GM23338 (cell line): ENCODE data around the gene ESR2. TPM values are rescaled to one million over a fixed set of nuclear protein-coding genes. Genes with fewer than 3 reads are reported as not detected.

ENCODE experiments used
- ATAC-seq: fragments of 200-7000 bp; cut with Tn5 transposase; 3 replicates; pipeline ENCODE4 v1.9.1; 2020
- DNase-seq: peaks from one replicate; pipeline ENCODE4 v3.0.0-alpha.2; 2015; ENCODE audit warnings: low spot score
- H2AFZ ChIP-seq: fragments of 200-600 bp; sonication (generic); 2 replicates; pipeline ENCODE4 v1.8.0; 2016; ENCODE audit warnings: antibody characterized with exemption, mild to moderate bottlenecking, moderate library complexity
- H3F3A ChIP-seq: fragments of 200-600 bp; sonication (generic); replicated peaks from 2 replicates; pipeline ENCODE4 v1.8.0; 2017; ENCODE audit warnings: antibody characterized with exemption, mixed run types, low read depth
- H3K27ac ChIP-seq: fragments of 200-600 bp; sonication (generic); 2 replicates; pipeline ENCODE4 v1.6.1; 2016; ENCODE audit warnings: low read depth
- H3K27me3 ChIP-seq: fragments of 200-600 bp; sonication (generic); 2 replicates; pipeline ENCODE4 v1.8.0; 2016; ENCODE audit warnings: mild to moderate bottlenecking, mixed run types, moderate library complexity; ENCODE audit not compliant: insufficient read depth
- H3K36me3 ChIP-seq: fragments of 200-600 bp; sonication (generic); 2 replicates; pipeline ENCODE4 v1.8.0; 2016; ENCODE audit warnings: mild to moderate bottlenecking; ENCODE audit not compliant: insufficient read depth
- H3K4me1 ChIP-seq: fragments of 200-600 bp; sonication (generic); 2 replicates; pipeline ENCODE4 v1.8.0; 2016; ENCODE audit warnings: mild to moderate bottlenecking, moderate library complexity; ENCODE audit not compliant: insufficient read depth
- H3K4me2 ChIP-seq: fragments of 200-600 bp; sonication (generic); 2 replicates; pipeline ENCODE4 v1.7.1; 2017; ENCODE audit warnings: mixed run types
- H3K4me3 ChIP-seq: fragments of 200-600 bp; sonication (generic); 2 replicates; pipeline ENCODE4 v1.6.1; 2016; ENCODE audit warnings: mixed run types
- H3K79me2 ChIP-seq: fragments of 200-600 bp; sonication (generic); replicated peaks from 2 replicates; pipeline ENCODE4 v1.8.0; 2017; ENCODE audit warnings: mild to moderate bottlenecking; ENCODE audit not compliant: insufficient read depth
- H3K9me2 ChIP-seq: fragments of 200-600 bp; sonication (generic); 2 replicates; pipeline ENCODE4 v1.8.0; 2017; ENCODE audit not compliant: insufficient read depth
- H4K20me1 ChIP-seq: fragments of 200-600 bp; sonication (generic); replicated peaks from 2 replicates; pipeline ENCODE4 v1.8.0; 2017; ENCODE audit warnings: mild to moderate bottlenecking; ENCODE audit not compliant: insufficient read depth
- H3K27ac Mint-ChIP-seq: 2 replicates; pipeline ENCODE4 v1.8.0; 2020; ENCODE audit warnings: inconsistent platforms, mild to moderate bottlenecking, moderate library complexity, mixed read lengths
- H3K27me3 Mint-ChIP-seq: 3 replicates; pipeline ENCODE4 v1.8.0; 2022; ENCODE audit warnings: low read depth, mild to moderate bottlenecking, moderate library complexity, mixed read lengths, inconsistent platforms; ENCODE audit not compliant: insufficient read depth, poor library complexity
- H3K36me3 Mint-ChIP-seq: 3 replicates; pipeline ENCODE4 v1.8.0; 2021; ENCODE audit warnings: low read depth, mild to moderate bottlenecking, inconsistent platforms, moderate library complexity, mixed read lengths
- H3K4me1 Mint-ChIP-seq: 3 replicates; pipeline ENCODE4 v1.8.0; 2020; ENCODE audit warnings: mild to moderate bottlenecking, inconsistent platforms, mixed read lengths
- H3K4me3 Mint-ChIP-seq: 3 replicates; pipeline ENCODE4 v1.8.0; 2021; ENCODE audit warnings: moderate library complexity, mild to moderate bottlenecking, inconsistent platforms, mixed read lengths
- H3K9me3 Mint-ChIP-seq: 3 replicates; pipeline ENCODE4 v1.8.0; 2020; ENCODE audit warnings: moderate library complexity, mild to moderate bottlenecking, inconsistent platforms, mixed read lengths
- CREB1 ChIP-seq: fragments of 250-450 bp; sonication (Bioruptor Pico); IDR thresholded peaks from 2 replicates; pipeline ENCODE4 v1.5.0; 2020; ENCODE audit warnings: low read depth, mild to moderate bottlenecking, moderate library complexity
- EZH2 ChIP-seq: fragments of 200-600 bp; sonication (generic); IDR thresholded peaks from one replicate; pipeline ENCODE4 v1.8.0; 2017; ENCODE audit warnings: antibody characterized with exemption, mild to moderate bottlenecking, low read depth; ENCODE audit not compliant: unreplicated experiment
- JUNB ChIP-seq: IDR thresholded peaks from one replicate; pipeline ENCODE4 v1.6.1; 2016; ENCODE audit warnings: antibody characterized with exemption; ENCODE audit not compliant: unreplicated experiment
- NANOG ChIP-seq: IDR thresholded peaks from 2 replicates; pipeline ENCODE4 v1.6.1; 2016; ENCODE audit warnings: antibody characterized with exemption, borderline replicate concordance
- POLR2AphosphoS5 ChIP-seq: IDR thresholded peaks from 2 replicates; pipeline ENCODE4 v1.6.1; 2016; ENCODE audit warnings: antibody characterized with exemption, low read depth
- ZNF114 ChIP-seq: fragments of 250-450 bp; sonication (Bioruptor Pico); IDR thresholded peaks from 2 replicates; pipeline ENCODE4 v1.5.0; 2020; ENCODE audit warnings: mild to moderate bottlenecking, moderate library complexity
- ZNF331 ChIP-seq: fragments of 250-450 bp; sonication (Bioruptor Pico); IDR thresholded peaks from 2 replicates; pipeline ENCODE4 v1.5.0; 2020; ENCODE audit warnings: low read depth, mild to moderate bottlenecking, moderate library complexity
- polyA plus RNA-seq: library from polyadenylated mRNA; unstranded; fragments of >200 nt; fragmentation: Nextera tagmentation; extraction: Ambion mirVana; gene quantifications from 2 replicates; pipeline ENCODE4 v1.2.1, GENCODE V29; 2016
- total RNA-seq: library from RNA; depleted of rRNA; stranded (reverse); fragments of >200 nt; shearing (Covaris generic); gene quantifications from 2 replicates; pipeline ENCODE4 v1.2.3, GENCODE V29; 2014
- TF ChIP-seq, protein P1 (sequence below), 2 experiments: fragments of 200-600 bp in 1 of 2; sonication (generic) in 1 of 2; conservative IDR thresholded peaks; 2 replicates each; pipeline versions ENCODE4 v1.5.1 to v1.6.1; 2016 to 2017; ENCODE audit warnings: antibody characterized with exemption in 2 of 2, low read depth in 2 of 2, mild to moderate bottlenecking in 2 of 2, moderate library complexity in 1 of 2
- TF ChIP-seq, protein P2 (sequence below): IDR thresholded peaks from one replicate; pipeline ENCODE4 v1.6.1; 2018; ENCODE audit warnings: antibody characterized with exemption; ENCODE audit not compliant: unreplicated experiment

The ESR2 gene
- total and polyA plus RNA-seq, 2 experiments from 2014 or later: 0.58 to 0.59 TPM

- no peak for TF ChIP-seq NANOG
- TF ChIP-seq, protein P1, sequence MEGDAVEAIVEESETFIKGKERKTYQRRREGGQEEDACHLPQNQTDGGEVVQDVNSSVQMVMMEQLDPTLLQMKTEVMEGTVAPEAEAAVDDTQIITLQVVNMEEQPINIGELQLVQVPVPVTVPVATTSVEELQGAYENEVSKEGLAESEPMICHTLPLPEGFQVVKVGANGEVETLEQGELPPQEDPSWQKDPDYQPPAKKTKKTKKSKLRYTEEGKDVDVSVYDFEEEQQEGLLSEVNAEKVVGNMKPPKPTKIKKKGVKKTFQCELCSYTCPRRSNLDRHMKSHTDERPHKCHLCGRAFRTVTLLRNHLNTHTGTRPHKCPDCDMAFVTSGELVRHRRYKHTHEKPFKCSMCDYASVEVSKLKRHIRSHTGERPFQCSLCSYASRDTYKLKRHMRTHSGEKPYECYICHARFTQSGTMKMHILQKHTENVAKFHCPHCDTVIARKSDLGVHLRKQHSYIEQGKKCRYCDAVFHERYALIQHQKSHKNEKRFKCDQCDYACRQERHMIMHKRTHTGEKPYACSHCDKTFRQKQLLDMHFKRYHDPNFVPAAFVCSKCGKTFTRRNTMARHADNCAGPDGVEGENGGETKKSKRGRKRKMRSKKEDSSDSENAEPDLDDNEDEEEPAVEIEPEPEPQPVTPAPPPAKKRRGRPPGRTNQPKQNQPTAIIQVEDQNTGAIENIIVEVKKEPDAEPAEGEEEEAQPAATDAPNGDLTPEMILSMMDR (conservative IDR thresholded peaks at IDR 0.05; ENCODE audit: low read depth in 2 of 2): no peak
- TF ChIP-seq JUNB: no peak
- no peak for TF ChIP-seq ZNF114 (CRISPR knock-in tag)
- no peak for TF ChIP-seq ZNF331
- no peak for TF ChIP-seq POLR2AphosphoS5
- TF ChIP-seq EZH2: no peak
- no peak for TF ChIP-seq CREB1 (CRISPR knock-in tag)
- Mint-ChIP-seq H3K4me1 (peaks cover 8% of the 10 kb centered on the region; the same call in 2 of the 3 replicates), H3K27ac (no peak overlapping the region), H3K9me3 (no peaks in the 10 kb centered on the region), H3K36me3 (no peaks in the 10 kb centered on the region), H3K27me3 (peaks cover 27% of the 10 kb centered on the region), H3K4me3 (no peak overlapping the region)
- Histone ChIP-seq H3K4me3 (no peak overlapping the region), H4K20me1 (no peaks in the 10 kb centered on the region), H3K27ac (no peak overlapping the region), H3K4me2 (no peak overlapping the region), H2AFZ (no peak overlapping the region), H3K79me2 (no peaks in the 10 kb centered on the region), H3K9me2 (no peaks in the 10 kb centered on the region), H3K4me1 (0 out of 2 replicates have a peak, but pooled peaks cover 5% of the 10 kb centered on the region), H3K36me3 (no peaks in the 10 kb centered on the region), H3F3A (peaks cover 5% of the 10 kb centered on the region; the same call in 1 of the 2 replicates), H3K27me3 (peaks cover 29% of the 10 kb centered on the region)
- DNase-seq: no peak
- no peak for ATAC-seq
These were observed 2.0 kb downstream of the ESR2 start for GRCh38 chr14:64292197-64292596.

DNA sequence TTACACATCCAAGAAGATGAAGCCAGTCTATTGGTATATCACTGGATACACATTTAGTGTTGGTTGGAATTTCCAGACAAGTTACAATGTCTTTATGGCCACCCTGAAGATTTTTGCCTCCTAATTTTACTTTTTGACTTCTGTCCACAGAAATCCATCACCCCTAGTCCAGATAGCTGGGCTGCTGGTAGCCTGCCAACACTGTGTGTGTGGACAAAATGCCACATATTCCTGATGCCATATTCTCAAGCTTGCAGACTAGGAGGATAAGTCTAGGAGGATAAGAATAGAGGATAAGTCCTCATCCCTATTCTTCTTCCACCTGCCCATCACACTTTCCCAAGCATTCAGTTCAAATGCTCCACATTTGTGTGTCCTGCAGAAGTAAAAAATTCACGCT, 4.6 kb downstream of the ESR2 start:
- Histone ChIP-seq H3K27me3 (peaks cover 27% of the 10 kb centered on the region), H3K4me2 (no peak overlapping the region), H2AFZ (no peak overlapping the region), H4K20me1 (no peaks in the 10 kb centered on the region), H3K27ac (no peak overlapping the region), H3K4me1 (0 out of 2 replicates have a peak, but pooled peaks cover 5% of the 10 kb centered on the region), H3K9me2 (no peaks in the 10 kb centered on the region), H3F3A (peaks cover 5% of the 10 kb centered on the region; the same call in 1 of the 2 replicates), H3K79me2 (no peaks in the 10 kb centered on the region), H3K36me3 (no peaks in the 10 kb centered on the region), H3K4me3 (no peak overlapping the region)
- Mint-ChIP-seq H3K9me3 (no peaks in the 10 kb centered on the region), H3K27me3 (peaks cover 21% of the 10 kb centered on the region), H3K4me1 (peaks cover 12% of the 10 kb centered on the region; the same call in 2 of the 3 replicates), H3K4me3 (no peak overlapping the region), H3K27ac (no peak overlapping the region), H3K36me3 (no peaks in the 10 kb centered on the region)
- no peak for ATAC-seq
- TF ChIP-seq NANOG (no peak), ZNF114 (CRISPR knock-in tag) (no peak), POLR2AphosphoS5 (no peak)
- TF ChIP-seq, protein P2, sequence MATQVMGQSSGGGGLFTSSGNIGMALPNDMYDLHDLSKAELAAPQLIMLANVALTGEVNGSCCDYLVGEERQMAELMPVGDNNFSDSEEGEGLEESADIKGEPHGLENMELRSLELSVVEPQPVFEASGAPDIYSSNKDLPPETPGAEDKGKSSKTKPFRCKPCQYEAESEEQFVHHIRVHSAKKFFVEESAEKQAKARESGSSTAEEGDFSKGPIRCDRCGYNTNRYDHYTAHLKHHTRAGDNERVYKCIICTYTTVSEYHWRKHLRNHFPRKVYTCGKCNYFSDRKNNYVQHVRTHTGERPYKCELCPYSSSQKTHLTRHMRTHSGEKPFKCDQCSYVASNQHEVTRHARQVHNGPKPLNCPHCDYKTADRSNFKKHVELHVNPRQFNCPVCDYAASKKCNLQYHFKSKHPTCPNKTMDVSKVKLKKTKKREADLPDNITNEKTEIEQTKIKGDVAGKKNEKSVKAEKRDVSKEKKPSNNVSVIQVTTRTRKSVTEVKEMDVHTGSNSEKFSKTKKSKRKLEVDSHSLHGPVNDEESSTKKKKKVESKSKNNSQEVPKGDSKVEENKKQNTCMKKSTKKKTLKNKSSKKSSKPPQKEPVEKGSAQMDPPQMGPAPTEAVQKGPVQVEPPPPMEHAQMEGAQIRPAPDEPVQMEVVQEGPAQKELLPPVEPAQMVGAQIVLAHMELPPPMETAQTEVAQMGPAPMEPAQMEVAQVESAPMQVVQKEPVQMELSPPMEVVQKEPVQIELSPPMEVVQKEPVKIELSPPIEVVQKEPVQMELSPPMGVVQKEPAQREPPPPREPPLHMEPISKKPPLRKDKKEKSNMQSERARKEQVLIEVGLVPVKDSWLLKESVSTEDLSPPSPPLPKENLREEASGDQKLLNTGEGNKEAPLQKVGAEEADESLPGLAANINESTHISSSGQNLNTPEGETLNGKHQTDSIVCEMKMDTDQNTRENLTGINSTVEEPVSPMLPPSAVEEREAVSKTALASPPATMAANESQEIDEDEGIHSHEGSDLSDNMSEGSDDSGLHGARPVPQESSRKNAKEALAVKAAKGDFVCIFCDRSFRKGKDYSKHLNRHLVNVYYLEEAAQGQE: no peak
- DNase-seq: no peak
